SK-N-MC (cell line): ENCODE results near the gene ITPR2.

Source experiments
- EZH2 ChIP-seq: fragments of 200-600 bp; sonication (generic); IDR thresholded peaks from one replicate; pipeline ENCODE4 v1.6.1; 2017; ENCODE audit warnings: antibody characterized with exemption
- FOXP2 ChIP-seq: optimal IDR thresholded peaks from 2 replicates; pipeline ENCODE3; 2011; ENCODE audit warnings: mild to moderate bottlenecking, moderate library complexity; ENCODE audit not compliant: insufficient read depth; ENCODE audit errors: extremely low read length, control extremely low read depth
- POLR2AphosphoS5 ChIP-seq: IDR thresholded peaks from 2 replicates; pipeline ENCODE4 v1.6.1; 2012; ENCODE audit warnings: mild to moderate bottlenecking, low read depth, low read length, borderline replicate concordance

DNA sequence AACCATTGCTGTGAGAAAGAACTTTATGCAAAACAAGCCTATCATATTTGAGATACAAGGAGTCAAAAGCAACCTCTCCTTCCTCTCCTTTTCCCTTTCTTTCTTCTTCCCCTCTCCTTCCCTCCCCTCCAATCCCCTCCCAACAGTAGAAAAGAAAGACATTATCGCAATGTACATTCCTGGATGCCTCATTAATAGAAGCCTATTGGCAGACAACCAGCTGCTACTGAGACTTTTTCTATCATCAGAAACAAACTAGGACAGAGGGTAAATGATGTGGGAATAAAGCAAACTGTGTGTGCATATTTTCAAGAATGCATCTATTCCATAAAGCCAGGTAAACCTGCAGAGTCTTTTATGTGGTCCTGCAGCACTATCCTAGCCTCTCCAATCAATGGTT is 237.2 kb downstream of the ITPR2 start:
- TF ChIP-seq POLR2AphosphoS5, result no peak
- no peak for TF ChIP-seq FOXP2
- TF ChIP-seq EZH2, result no peak
